ENCODE data around the gene GADD45GIP1. TPM values are rescaled to one million over a fixed set of nuclear protein-coding genes. Genes with fewer than 3 reads are reported as not detected.

GADD45GIP1 gene
- total and polyA plus RNA-seq, 12 donors = 16.5 to 213 (median 49.5) TPM

DNA sequence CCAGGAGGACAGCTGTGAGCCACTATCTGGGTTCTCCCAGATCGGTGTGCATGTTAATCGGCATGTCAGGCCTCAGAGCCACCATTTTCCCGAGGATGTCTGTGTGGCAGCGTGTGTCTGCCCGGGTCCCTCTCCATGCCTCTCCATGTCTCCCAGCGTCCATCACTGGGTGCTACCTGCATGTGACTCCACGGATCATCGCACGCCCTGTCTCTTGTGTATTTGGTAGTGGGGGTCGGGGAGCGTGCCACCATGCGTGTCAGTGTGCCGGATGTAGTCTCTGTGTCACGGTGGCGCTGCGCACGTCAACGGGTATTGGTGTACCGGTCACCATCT lies 44.1 kb upstream of the GADD45GIP1 start:
- DNase-seq = no peak
- intact Hi-C loops (cut with DNase I) = no loop called here
- H3K36me3 ChIP-seq (replicated peaks in 1 of 2) = no peaks in the 10 kb centered on the region
- WGBS, 4 donors = 76 to 98% (median 90%) methylated on average over 8 to 19 of the region's 19 CpGs
- H3K27ac ChIP-seq = peak overlapping the region in 1 of 5 donors; percentile 80
- peaks cover 8 to 13% of the 10 kb centered on the region in 2 donors for H3K4me1 ChIP-seq (replicated peaks in 1 of 2)
- no peaks in the 10 kb centered on the region for H3K9me3 ChIP-seq (replicated peaks in 1 of 3)
- TF ChIP-seq, protein P1, sequence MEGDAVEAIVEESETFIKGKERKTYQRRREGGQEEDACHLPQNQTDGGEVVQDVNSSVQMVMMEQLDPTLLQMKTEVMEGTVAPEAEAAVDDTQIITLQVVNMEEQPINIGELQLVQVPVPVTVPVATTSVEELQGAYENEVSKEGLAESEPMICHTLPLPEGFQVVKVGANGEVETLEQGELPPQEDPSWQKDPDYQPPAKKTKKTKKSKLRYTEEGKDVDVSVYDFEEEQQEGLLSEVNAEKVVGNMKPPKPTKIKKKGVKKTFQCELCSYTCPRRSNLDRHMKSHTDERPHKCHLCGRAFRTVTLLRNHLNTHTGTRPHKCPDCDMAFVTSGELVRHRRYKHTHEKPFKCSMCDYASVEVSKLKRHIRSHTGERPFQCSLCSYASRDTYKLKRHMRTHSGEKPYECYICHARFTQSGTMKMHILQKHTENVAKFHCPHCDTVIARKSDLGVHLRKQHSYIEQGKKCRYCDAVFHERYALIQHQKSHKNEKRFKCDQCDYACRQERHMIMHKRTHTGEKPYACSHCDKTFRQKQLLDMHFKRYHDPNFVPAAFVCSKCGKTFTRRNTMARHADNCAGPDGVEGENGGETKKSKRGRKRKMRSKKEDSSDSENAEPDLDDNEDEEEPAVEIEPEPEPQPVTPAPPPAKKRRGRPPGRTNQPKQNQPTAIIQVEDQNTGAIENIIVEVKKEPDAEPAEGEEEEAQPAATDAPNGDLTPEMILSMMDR (IDR thresholded peaks at IDR 0.05) = no peak
- TF ChIP-seq POLR2A (IDR thresholded peaks at IDR 0.05) = no peak
- no peak overlapping the region for H3K4me3 ChIP-seq
- no peaks in the 10 kb centered on the region for H3K27me3 ChIP-seq

DNA sequence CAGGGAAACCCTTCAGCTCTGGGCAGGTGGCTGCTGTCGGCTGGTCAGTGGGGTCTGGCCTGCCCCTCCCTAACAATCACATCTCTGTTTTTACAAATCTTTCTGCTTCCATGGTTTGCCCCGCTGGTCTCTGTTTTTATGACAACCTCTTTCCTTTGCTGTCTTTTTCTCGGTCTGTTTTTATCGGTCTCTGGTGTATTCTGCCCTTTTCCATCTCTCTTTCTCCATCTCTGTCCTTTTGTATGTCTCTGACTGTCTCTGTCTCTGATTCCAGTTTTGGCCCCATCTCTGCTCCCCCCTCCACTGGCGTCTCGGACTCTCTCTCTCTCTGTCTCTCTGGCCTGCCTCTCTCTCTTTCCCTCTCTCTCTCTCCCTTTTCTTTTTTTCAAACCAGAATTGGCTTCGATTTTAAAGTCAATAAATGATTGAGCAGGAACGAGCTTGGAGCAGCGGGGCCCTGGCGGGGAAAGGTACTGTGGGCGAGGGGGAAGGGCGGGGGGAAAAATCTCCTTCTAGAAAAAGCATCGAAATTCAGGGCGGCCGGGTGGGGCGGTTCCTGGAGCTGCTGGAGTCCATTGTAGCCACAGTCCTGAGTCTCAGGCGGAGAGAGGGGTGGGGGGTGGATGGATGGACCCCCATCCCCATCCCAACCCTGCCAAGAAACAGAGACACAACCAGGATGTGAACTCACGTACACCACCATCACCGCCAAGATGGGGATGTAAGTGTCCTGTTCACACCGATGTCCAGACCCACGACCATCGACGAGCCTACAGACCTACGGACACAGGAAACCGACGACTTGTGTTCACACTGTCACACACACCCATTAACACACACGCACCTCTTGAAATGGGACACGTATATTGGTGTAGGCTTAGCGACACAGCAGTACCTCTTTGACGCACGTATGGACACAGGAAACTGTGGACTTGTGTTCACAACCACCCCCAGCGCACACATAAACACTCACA lies 41.2 kb upstream of the GADD45GIP1 start:
- no peak overlapping the region for H3K4me3 ChIP-seq
- H3K4me1 ChIP-seq (replicated peaks in 1 of 2) = peaks cover 8 to 13% of the 10 kb centered on the region in 2 donors
- no peak for DNase-seq
- H3K9me3 ChIP-seq (replicated peaks in 1 of 3) = no peaks in the 10 kb centered on the region
- no peak overlapping the region for H3K27ac ChIP-seq
- no peaks in the 10 kb centered on the region for H3K36me3 ChIP-seq (replicated peaks in 1 of 2)
- H3K27me3 ChIP-seq = no peaks in the 10 kb centered on the region
- intact Hi-C loops (cut with DNase I) = loop anchor here in 1 of 2 donors (2.0 kb wide), 1 partner anchor 13 kb away; no protein-coding TSS in a partner anchor
- 88 to 92% (median 90%) methylated on average over 31 to 32 of the region's 32 CpGs for WGBS, 4 donors
- TF ChIP-seq, protein P1 (IDR thresholded peaks at IDR 0.05) = no peak
- no peak for TF ChIP-seq POLR2A (IDR thresholded peaks at IDR 0.05)

- no peaks in the 10 kb centered on the region for H3K36me3 ChIP-seq (replicated peaks in 1 of 2)
- H3K27ac ChIP-seq = peak overlapping the region in 1 of 5 donors; percentile 92
- intact Hi-C loops (cut with DNase I) = loop anchor here in 1 of 2 donors (2.0 kb wide), 1 partner anchor 13 kb away; no protein-coding TSS in a partner anchor
- no peak for TF ChIP-seq POLR2A (IDR thresholded peaks at IDR 0.05)
- TF ChIP-seq, protein P1 (IDR thresholded peaks at IDR 0.05) = no peak
- DNase-seq = no peak
- peaks cover 8 to 9% of the 10 kb centered on the region in 2 donors for H3K4me1 ChIP-seq (replicated peaks in 1 of 2)
- no peaks in the 10 kb centered on the region for H3K27me3 ChIP-seq
- no peaks in the 10 kb centered on the region for H3K9me3 ChIP-seq (replicated peaks in 1 of 3)
- peak overlapping the region in 1 of 4 donors; percentile 65 for H3K4me3 ChIP-seq
- WGBS, 4 donors = 87 to 97% (median 91%) methylated on average over 3 to 25 of the region's 25 CpGs
Observed at GRCh38 chr19:12997179-12997966, 40.4 kb upstream of the GADD45GIP1 start.
